SK-N-MC (cell line): Measurements from ENCODE around the gene ZSCAN29.

Source experiments
- EZH2 ChIP-seq: fragments of 200-600 bp; sonication (generic); IDR thresholded peaks from one replicate; pipeline ENCODE4 v1.6.1; 2017; ENCODE audit warnings: antibody characterized with exemption
- FOXP2 ChIP-seq: optimal IDR thresholded peaks from 2 replicates; pipeline ENCODE3; 2011; ENCODE audit warnings: mild to moderate bottlenecking, moderate library complexity; ENCODE audit not compliant: insufficient read depth; ENCODE audit errors: extremely low read length, control extremely low read depth
- POLR2AphosphoS5 ChIP-seq: IDR thresholded peaks from 2 replicates; pipeline ENCODE4 v1.6.1; 2012; ENCODE audit warnings: mild to moderate bottlenecking, low read depth, low read length, borderline replicate concordance

DNA sequence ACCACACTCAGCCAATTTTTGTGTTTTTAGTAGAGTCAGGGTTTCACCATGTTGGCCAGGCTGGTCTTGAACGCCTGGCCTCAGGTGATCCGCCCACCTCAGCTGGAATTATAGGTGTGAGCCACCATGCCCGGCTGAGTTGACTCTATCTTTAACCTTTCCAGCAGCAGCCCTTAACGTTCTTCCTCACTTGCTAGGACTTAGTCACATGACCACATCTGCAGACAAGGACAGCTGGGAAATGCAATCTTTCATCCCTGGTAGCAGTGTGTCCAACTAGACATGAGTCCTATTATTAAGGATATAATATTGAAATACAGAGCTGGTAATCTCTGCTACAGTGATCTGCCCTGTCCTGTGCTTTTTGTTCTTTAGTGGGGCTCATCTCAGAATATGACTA lies 58.5 kb downstream of the ZSCAN29 start:
- TF ChIP-seq EZH2, result no peak
- TF ChIP-seq POLR2AphosphoS5, result no peak
- no peak for TF ChIP-seq FOXP2
